ENCODE measurements around the gene CDKN2AIPNL. TPM values are rescaled to one million over a fixed set of nuclear protein-coding genes. Genes with fewer than 3 reads are reported as not detected.

Gene CDKN2AIPNL, protein sequence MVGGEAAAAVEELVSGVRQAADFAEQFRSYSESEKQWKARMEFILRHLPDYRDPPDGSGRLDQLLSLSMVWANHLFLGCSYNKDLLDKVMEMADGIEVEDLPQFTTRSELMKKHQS
- total RNA-seq (2014; rRNA removed; shearing (Covaris generic)) = 109 and 123 TPM in 2 replicates

DNA sequence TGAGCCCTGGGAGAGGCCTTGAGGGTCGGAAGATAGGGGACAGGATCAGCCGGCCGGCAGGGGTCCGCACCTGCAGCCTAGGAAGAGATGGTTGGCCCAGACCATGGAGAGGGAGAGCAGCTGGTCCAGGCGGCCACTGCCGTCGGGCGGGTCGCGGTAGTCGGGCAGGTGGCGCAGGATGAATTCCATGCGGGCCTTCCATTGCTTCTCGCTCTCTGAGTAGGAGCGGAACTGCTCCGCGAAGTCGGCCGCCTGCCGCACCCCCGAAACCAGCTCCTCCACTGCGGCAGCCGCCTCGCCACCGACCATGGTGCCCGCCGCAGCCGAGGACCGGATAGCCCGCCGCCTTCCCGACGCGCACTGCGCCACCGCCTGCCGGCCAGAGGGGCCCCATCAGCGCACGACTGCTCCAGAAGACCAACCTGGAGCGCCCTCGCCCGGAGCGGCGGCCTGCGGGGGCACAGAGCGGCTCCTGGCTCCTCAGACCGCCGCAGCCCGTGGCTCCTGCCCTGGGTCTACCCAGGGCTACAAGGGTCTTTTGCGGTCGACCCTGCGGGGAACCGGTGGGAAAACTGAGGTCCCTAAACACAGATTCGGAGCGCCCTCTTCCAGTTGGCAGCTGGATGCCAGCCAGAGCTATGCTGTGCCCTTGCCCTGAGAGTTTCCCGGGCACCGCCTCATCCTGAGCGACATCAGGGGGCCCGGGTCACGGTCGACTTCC, at the start of gene CDKN2AIPNL:
Gene CDKN2AIPNL, minus strand, starts transcription at position 336 of the 721 bp plus-strand sequence. Its CDS starts 27 bp downstream, at position 309.
- Histone ChIP-seq H3K36me3 (replicated peaks; ENCODE audit: control insufficient read depth, insufficient read depth, low read length) (peaks cover 2% of the 10 kb centered on the region), H3K27me3 (ENCODE audit: control insufficient read depth, insufficient read depth, low read length) (no peaks in the 10 kb centered on the region), H3K4me3 (ENCODE audit: insufficient read depth, low read depth, low read length) (peak within 1 kb of the TSS; percentile 91)
- peak; percentile 97 for DNase-seq

DNA sequence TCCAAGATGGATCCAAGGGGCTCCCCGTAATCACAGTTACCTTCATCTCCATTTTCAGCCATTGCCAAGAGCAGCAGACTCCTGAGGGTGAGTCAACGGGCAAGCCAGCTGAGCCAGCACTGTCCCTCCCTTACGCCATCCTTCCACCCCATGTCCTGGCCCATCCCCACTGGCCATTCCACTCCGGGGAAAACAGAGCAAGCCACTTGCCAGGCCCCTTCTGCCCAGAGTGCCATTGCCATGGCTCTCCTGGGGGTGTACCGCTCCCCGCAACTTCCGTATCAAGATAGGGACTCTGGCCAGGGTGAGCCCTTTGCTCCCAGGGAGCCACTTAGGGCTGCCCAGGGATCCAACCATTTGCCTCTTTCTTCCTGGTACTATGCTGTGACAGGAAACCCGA, 48.9 kb upstream of the CDKN2AIPNL start:
- Histone ChIP-seq H3K27me3 (ENCODE audit: control insufficient read depth, insufficient read depth, low read length) (no peaks in the 10 kb centered on the region), H3K36me3 (replicated peaks; ENCODE audit: control insufficient read depth, insufficient read depth, low read length) (no peaks in the 10 kb centered on the region), H3K4me3 (ENCODE audit: insufficient read depth, low read depth, low read length) (no peak overlapping the region)
- peak; percentile 13 for DNase-seq

DNA sequence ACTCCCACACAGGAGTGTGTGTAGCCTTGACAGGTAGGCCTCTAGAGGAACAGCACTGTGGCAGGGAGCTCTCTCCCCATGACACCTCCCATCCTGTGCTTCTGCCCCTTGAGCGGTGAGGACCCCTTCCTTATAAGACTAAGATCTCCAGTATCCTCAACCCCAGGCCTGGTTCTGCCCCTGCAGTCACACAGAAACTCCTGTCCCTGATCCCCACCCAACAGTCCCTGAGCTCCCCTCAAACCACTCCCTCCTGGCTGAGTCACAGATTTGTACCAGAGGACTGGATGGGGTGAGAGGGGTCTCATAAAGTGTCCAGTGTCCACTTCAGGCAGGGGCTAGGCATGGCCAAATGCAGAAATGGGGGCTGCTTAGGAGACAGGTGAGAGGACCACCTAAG, 47.8 kb upstream of the CDKN2AIPNL start:
- peak; percentile 14 for DNase-seq
- no peak overlapping the region for H3K4me3 ChIP-seq (ENCODE audit: insufficient read depth, low read depth, low read length)
- no peaks in the 10 kb centered on the region for H3K27me3 ChIP-seq (ENCODE audit: control insufficient read depth, insufficient read depth, low read length)
- H3K36me3 ChIP-seq (replicated peaks; ENCODE audit: control insufficient read depth, insufficient read depth, low read length) = no peaks in the 10 kb centered on the region

DNA sequence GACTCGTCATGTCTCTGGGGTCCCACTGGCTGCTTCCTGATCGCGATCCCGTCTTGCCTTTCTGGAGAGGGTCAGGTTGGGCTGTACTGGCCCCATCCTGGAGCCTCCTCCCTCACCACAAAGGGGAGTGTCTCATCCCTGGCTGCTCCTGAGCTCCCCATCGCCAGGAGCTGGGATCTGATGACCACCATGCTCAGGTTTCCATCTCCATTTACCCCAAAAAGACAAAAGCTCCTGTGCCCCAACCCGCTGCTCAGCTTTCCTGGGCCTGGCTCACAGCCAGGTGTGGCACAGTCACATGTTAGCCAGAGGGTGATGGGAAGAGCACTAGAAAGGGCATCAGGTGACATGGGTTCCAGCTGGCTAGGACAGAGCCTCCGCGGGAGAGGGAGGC, 47.3 kb upstream of the CDKN2AIPNL start:
- no peaks in the 10 kb centered on the region for H3K36me3 ChIP-seq (replicated peaks; ENCODE audit: control insufficient read depth, insufficient read depth, low read length)

DNA sequence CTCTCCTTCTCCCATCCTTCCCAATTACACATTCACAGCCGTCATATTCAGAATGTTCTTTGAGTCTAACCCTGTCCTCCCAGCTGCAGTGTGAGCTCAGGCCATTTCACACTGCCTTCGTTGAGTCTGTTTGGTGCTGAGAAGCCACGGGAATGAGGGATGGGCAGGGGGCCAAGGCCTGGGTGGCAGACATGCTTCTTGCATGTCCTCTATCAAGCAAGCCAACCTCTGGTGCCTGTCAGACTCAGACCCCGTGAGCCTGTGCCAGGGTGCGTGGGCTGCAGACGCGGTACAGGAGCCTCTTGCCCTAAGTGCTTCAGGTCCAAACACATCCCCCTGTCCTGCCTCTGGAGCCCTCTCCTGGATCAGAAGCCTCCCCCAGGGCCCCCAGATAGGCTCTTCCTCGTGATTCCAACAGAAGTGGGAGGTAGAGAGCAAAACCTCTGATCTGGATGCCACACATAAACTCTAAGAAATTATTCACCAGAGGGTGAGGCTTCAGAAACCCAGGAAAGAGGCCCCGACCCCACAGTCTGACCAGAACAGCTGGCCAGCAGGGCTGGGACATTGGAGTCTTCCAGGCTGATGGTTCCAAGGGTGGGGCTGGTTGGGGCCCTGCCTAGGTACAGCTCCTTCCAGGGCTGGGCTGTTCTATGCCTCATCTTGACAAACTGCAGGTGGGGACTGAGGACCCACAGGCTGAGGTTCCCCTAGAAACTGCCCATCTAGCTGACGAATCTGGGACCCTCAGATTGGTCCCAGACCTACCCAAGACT, 46.7 kb upstream of the CDKN2AIPNL start:
- H3K4me3 ChIP-seq (ENCODE audit: insufficient read depth, low read depth, low read length) = no peak overlapping the region
- no peak for DNase-seq
- no peaks in the 10 kb centered on the region for H3K36me3 ChIP-seq (replicated peaks; ENCODE audit: control insufficient read depth, insufficient read depth, low read length)
- no peaks in the 10 kb centered on the region for H3K27me3 ChIP-seq (ENCODE audit: control insufficient read depth, insufficient read depth, low read length)

More for the DNA sequence above, 47.3 kb upstream of the CDKN2AIPNL start:
- Histone ChIP-seq H3K4me3 (ENCODE audit: insufficient read depth, low read depth, low read length) (no peak overlapping the region), H3K27me3 (ENCODE audit: control insufficient read depth, insufficient read depth, low read length) (no peaks in the 10 kb centered on the region)
- DNase-seq = peak; percentile 22

DNA sequence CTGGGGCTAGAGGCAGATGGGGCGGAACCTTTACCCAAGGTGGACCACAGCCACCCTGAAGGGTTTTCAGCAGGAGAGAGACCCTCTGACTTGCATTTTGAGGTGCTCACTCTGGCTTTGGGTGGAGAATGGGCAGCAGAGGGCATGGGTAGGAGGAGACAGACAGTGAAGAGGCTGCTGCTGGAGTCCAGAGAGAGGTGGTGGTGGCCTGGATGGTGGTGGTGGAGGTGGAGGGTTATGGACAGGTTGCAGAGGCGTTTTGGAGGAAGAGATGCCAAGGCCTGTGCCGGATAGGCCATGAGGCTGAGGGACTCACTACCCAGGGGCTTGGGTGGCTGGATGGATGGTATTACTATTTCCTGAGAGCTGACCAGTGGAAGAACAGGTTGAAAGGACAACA, 46.1 kb upstream of the CDKN2AIPNL start:
- DNase-seq = no peak
- Histone ChIP-seq H3K36me3 (replicated peaks; ENCODE audit: control insufficient read depth, insufficient read depth, low read length) (no peaks in the 10 kb centered on the region), H3K27me3 (ENCODE audit: control insufficient read depth, insufficient read depth, low read length) (no peaks in the 10 kb centered on the region), H3K4me3 (ENCODE audit: insufficient read depth, low read depth, low read length) (no peak overlapping the region)

DNA sequence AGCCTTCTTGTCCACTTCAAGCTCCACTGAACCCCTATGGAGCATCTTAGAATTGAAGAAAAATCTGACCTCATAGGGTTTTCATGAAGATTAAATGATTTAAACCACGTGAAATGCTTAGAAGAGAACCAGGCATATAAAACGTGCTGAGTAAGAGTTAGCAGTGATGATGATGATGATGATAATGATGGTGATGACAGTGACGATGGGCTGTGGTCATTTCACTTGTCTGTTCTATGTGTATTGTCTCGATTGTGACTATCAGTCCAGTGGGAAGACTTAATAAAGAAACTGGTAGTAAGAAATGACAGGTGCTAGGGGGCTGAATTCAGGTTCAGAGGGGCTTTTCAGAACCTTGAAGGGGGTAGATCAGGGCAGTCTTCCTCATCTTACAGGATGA, 45.1 kb upstream of the CDKN2AIPNL start:
- Histone ChIP-seq H3K4me3 (ENCODE audit: insufficient read depth, low read depth, low read length) (no peak overlapping the region), H3K36me3 (replicated peaks; ENCODE audit: control insufficient read depth, insufficient read depth, low read length) (no peaks in the 10 kb centered on the region)
- no peak for DNase-seq

DNA sequence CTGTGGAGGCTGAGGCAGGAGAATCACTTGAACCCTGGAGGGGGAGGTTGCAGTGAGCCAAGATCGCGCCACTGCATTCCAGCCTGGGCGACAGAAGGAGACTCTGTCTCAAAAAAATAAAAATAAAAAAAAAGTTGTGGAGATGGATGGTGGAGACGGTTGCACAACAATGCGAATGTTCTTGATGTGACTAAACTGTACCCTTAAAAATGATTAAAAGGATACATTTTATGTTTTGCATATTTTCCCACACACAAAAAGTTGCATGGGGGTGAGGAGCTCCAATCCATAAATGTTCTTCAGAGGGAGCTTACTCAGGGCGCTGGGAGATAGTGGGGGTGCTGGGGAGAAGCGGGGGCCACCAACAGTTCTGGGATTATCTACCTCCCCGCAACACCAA, 43.8 kb upstream of the CDKN2AIPNL start:
- H3K27me3 ChIP-seq (ENCODE audit: control insufficient read depth, insufficient read depth, low read length) = no peaks in the 10 kb centered on the region
- H3K4me3 ChIP-seq (ENCODE audit: insufficient read depth, low read depth, low read length) = no peak overlapping the region
- no peaks in the 10 kb centered on the region for H3K36me3 ChIP-seq (replicated peaks; ENCODE audit: control insufficient read depth, insufficient read depth, low read length)
- no peak for DNase-seq

More for the DNA sequence above, 45.1 kb upstream of the CDKN2AIPNL start:
- no peaks in the 10 kb centered on the region for H3K27me3 ChIP-seq (ENCODE audit: control insufficient read depth, insufficient read depth, low read length)

DNA sequence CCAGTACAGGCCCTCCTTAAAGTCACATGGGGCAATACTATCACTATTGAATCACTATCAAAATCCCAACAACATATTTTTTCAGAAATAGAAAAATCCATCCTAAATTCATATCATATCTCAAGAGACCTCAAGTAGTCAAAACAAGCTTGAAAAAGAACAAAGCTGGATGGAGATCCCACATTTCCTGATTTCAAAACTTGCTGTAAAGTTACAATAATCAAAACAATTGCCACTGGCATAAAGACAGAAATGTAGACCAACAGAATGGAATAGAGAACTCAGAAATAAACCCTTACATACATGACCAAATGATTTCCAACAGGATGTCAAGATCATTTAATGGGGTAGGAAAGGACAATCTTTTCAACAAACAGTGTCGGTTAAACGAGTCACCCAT, 41.3 kb upstream of the CDKN2AIPNL start:
- no peaks in the 10 kb centered on the region for H3K36me3 ChIP-seq (replicated peaks; ENCODE audit: control insufficient read depth, insufficient read depth, low read length)
- no peaks in the 10 kb centered on the region for H3K27me3 ChIP-seq (ENCODE audit: control insufficient read depth, insufficient read depth, low read length)
- DNase-seq = no peak
- H3K4me3 ChIP-seq (ENCODE audit: insufficient read depth, low read depth, low read length) = no peak overlapping the region

DNA sequence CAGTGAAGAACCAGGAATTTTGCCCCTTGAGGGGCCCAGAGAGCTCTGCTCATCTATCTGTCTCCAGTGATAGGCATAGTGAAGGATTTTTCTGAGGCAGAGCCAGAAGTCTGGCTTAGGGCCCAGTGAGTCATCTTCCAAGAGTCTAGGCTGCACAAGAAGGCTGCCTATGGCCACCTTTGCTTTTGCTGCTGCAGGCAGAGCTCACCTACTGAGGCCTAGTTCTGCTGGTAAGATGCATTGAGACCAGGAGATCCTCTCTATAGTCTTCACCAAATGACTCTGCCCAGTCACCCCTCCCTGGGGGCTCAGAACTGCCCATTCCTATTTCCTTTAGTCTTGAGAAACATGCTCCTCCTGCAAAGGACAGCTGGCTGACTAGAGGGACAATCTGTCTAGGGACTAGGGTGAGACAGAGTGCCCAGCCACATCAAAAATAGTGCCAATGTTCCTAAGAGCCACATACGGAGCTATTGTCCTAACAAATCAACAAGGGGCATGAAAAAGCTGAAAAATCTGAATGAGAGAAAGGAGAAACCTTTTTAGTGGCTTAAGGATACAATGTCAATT, 40.3 kb upstream of the CDKN2AIPNL start:
- no peak overlapping the region for H3K4me3 ChIP-seq (ENCODE audit: insufficient read depth, low read depth, low read length)
- no peaks in the 10 kb centered on the region for H3K27me3 ChIP-seq (ENCODE audit: control insufficient read depth, insufficient read depth, low read length)
- DNase-seq = no peak
- no peaks in the 10 kb centered on the region for H3K36me3 ChIP-seq (replicated peaks; ENCODE audit: control insufficient read depth, insufficient read depth, low read length)

DNA sequence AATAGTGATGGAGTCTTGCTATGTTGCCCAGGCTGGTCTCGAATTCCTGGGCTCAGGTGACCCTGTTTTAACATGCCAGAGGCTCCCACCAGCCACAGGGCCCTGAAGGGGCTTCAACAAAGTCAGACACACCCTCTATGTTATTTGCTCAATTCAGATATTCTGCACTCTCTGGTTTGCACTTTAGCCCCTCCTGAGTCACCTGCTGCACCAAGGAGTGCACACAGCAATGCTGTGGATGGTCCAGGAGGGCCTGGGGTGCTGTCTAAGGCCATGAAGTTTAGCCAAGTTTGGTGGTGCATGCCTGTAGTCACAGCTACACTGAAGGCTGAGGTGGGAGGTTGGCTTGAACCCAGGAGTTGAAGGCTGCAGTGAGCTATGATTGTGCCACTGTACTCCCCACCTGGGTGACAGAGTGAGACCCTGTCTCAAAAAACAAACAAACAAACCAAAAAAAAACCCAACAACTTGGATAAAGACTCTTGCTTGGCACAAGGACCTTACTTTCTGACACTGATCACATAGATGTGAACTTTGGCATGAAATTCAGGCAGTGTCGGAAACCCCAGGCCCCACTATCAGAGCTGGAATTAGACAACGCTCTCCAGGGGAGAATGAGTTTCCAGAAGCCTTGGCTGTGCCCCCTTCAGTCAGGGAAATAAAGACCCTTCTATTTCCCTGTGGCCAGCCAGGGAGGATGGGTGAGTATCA, 39.7 kb upstream of the CDKN2AIPNL start:
- H3K27me3 ChIP-seq (ENCODE audit: control insufficient read depth, insufficient read depth, low read length) = no peaks in the 10 kb centered on the region
- DNase-seq = no peak
- no peaks in the 10 kb centered on the region for H3K36me3 ChIP-seq (replicated peaks; ENCODE audit: control insufficient read depth, insufficient read depth, low read length)

DNA sequence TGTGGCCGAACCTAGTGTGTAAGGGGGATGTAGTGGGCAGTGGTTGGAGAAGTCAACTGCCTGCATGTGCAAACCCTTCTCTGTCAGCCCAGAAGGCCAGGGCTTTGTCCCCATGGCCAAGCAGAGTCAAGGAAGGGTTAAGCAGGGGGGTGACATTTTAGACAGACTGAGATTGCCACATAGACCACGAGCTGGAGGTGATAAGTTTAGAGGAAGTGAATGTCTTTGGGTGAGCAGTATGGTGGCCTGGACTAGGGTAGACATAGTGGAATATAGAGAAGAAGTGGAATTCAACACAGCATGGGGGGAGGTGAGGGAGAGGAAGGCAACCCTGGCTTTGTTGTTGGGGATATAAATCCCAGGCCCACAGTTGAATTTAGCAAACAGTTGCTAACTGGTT, 38.7 kb upstream of the CDKN2AIPNL start:
- Histone ChIP-seq H3K27me3 (ENCODE audit: control insufficient read depth, insufficient read depth, low read length) (no peaks in the 10 kb centered on the region), H3K36me3 (replicated peaks; ENCODE audit: control insufficient read depth, insufficient read depth, low read length) (no peaks in the 10 kb centered on the region), H3K4me3 (ENCODE audit: insufficient read depth, low read depth, low read length) (no peak overlapping the region)
- no peak for DNase-seq

More for the DNA sequence above, 39.7 kb upstream of the CDKN2AIPNL start:
- H3K4me3 ChIP-seq (ENCODE audit: insufficient read depth, low read depth, low read length) = no peak overlapping the region

DNA sequence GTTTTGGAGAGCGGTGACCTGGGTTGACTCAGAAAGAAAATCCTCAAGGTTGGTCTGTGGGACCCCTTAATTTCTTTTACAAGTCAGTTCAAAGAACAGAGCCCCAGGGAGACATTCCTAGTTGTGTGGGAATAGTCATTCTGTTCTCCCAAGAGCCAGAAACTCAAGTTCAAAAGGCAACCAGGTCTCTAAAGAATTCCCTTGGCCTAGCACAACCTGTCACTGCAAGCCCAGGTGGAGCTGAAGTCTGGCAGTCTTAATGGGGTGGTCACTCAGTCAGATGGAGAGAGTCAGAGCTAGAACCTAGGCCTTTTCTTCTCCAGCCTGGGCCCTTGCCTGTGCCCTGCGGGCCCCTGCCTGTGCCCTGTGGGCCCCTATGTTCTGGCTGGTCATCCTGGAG, 37.5 kb upstream of the CDKN2AIPNL start:
- Histone ChIP-seq H3K4me3 (ENCODE audit: insufficient read depth, low read depth, low read length) (no peak overlapping the region), H3K27me3 (ENCODE audit: control insufficient read depth, insufficient read depth, low read length) (no peaks in the 10 kb centered on the region), H3K36me3 (replicated peaks; ENCODE audit: control insufficient read depth, insufficient read depth, low read length) (no peaks in the 10 kb centered on the region)
- no peak for DNase-seq

DNA sequence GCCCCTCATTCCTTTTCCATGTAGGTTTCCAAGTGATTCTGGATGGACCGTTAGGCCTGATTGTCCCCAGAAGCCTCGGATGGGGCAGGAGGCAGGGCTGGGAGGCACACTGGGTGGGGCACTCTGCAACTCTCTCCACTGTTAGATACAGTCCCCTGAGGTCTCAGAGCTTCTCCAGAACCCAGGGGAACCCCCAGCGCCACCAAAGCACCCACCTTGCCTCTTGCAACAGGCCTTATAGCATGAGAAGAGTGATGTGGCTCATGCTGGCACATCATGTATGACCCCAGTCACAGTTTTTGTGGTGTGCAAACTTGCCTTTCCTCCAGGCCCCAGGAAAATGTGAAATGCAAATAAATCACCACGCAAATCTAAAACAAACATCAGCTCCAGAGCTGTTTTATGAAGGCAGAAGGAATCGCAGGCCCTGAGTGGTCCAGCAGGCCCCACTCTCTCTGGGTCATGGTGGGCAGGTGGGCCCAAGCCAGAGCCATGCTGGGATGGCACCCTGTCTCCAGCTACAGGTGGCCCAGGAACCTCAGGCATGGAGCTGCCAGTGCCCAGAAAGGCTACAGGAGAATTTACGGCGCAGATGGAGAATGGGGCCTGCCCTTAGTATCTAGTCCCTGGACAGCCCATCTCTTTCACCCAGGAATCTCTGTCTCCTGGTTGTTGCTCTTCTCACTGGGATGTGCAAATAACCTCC, 36.3 kb upstream of the CDKN2AIPNL start:
- Histone ChIP-seq H3K4me3 (ENCODE audit: insufficient read depth, low read depth, low read length) (no peak overlapping the region), H3K36me3 (replicated peaks; ENCODE audit: control insufficient read depth, insufficient read depth, low read length) (no peaks in the 10 kb centered on the region), H3K27me3 (ENCODE audit: control insufficient read depth, insufficient read depth, low read length) (no peaks in the 10 kb centered on the region)
- DNase-seq = no peak
